HG02884 (cell line): ENCODE data around the gene MAST4.

Experiments used
- ATAC-seq: cut with Tn5 transposase; IDR thresholded peaks from one replicate; pipeline ENCODE4 v1.9.1; 2021; ENCODE audit warnings: mild to moderate bottlenecking, moderate library complexity; ENCODE audit not compliant: unreplicated experiment

The MAST4 gene

GRCh38 chr5:67031692-67032091, 435.5 kb downstream of the MAST4 start:
- ATAC-seq: no peak

GRCh38 chr5:67032921-67033664, 436.9 kb downstream of the MAST4 start:
- ATAC-seq: no peak

GRCh38 chr5:67033880-67034651, 437.9 kb downstream of the MAST4 start:
- no peak for ATAC-seq

- ATAC-seq: no peak
Observed at GRCh38 chr5:67035098-67035740, 439.0 kb downstream of the MAST4 start.

GRCh38 chr5:67037171-67037570, 441.0 kb downstream of the MAST4 start:
- no peak for ATAC-seq

GRCh38 chr5:67038817-67039603, 442.8 kb downstream of the MAST4 start:
- ATAC-seq: no peak

GRCh38 chr5:67042176-67043003, 446.2 kb downstream of the MAST4 start:
- ATAC-seq: no peak

GRCh38 chr5:67043796-67044511, 447.8 kb downstream of the MAST4 start:
- no peak for ATAC-seq

GRCh38 chr5:67045816-67046740, 449.9 kb downstream of the MAST4 start:
- ATAC-seq: no peak

- ATAC-seq: no peak
Observed at GRCh38 chr5:67047160-67047559, 451.0 kb downstream of the MAST4 start.

- ATAC-seq: no peak
Observed at GRCh38 chr5:67047616-67048015, 451.4 kb downstream of the MAST4 start.

GRCh38 chr5:67050125-67050524, 453.9 kb downstream of the MAST4 start:
- ATAC-seq: no peak

GRCh38 chr5:67050635-67051034, 454.4 kb downstream of the MAST4 start:
- no peak for ATAC-seq

GRCh38 chr5:67051164-67051563, 455.0 kb downstream of the MAST4 start:
- ATAC-seq: no peak

- no peak for ATAC-seq
Observed at GRCh38 chr5:67052034-67052433, 455.8 kb downstream of the MAST4 start.

GRCh38 chr5:67053229-67053628, 457.0 kb downstream of the MAST4 start:
- ATAC-seq: no peak

- no peak for ATAC-seq
Observed at GRCh38 chr5:67058998-67059743, 463.0 kb downstream of the MAST4 start.
